HCT116 (cell line): ENCODE results near the gene TLX3. TPM values are rescaled to one million over a fixed set of nuclear protein-coding genes. Genes with fewer than 3 reads are reported as not detected.
"Not testable (repeated sequence)": the region's sequence is repeated elsewhere in the genome, so short reads cannot be mapped to it uniquely, and the experiment has no call there.

ENCODE experiments used
- ATAC-seq: fragments of 200-7000 bp; cut with Tn5 transposase; 2 replicates; pipeline ENCODE4 v1.9.1; 2020; ENCODE audit warnings: mild to moderate bottlenecking, moderate library complexity
- BruUV-seq: library from RNA; stranded (reverse); fragments of 400-500 nt; replicated peaks from 2 replicates; lab custom pipeline; 2021; lab: Mats Ljungman, UMichigan
- CTCF ChIA-PET: fragments of 300-600 bp; sonication (Branson Sonifier 250); formaldehyde crosslinking; loops from one replicate; lab custom pipeline; 2021; ENCODE audit warnings: antibody characterized with exemption; lab: Charles Lee
- POLR2A ChIA-PET: fragments of 300-600, 350-600 bp; sonication (Branson Sonifier 250); formaldehyde crosslinking; loops from one replicate; lab custom pipeline; 2021; ENCODE audit warnings: antibody characterized with exemption; lab: Charles Lee
- RAD21 ChIA-PET, 2 experiments: fragments of 300-600 bp; sonication (Branson Sonifier 250); formaldehyde crosslinking; loops; one replicate each; lab custom pipeline; 2023; ENCODE audit warnings: low total read pairs in 2 of 2; ENCODE audit not compliant: uncharacterized antibody in 2 of 2, unreplicated experiment in 2 of 2, low non-redundant PET in 1 of 2; lab: Charles Lee
- DNase-seq: peaks from one replicate; pipeline ENCODE4 v3.0.0-alpha.2; 2010; ENCODE audit warnings: low read depth, low spot score
- H2AFZ ChIP-seq: fragments of 200-600 bp; shearing (Covaris generic), sonication (generic); 2 replicates; pipeline ENCODE4 v1.6.1; 2017; ENCODE audit warnings: low read depth, mixed run types, mixed read lengths, antibody characterized with exemption, low read length; ENCODE audit not compliant: poor library complexity, severe bottlenecking
- H3K27ac ChIP-seq: 2 replicates; pipeline ENCODE4 v1.5.1; 2012; ENCODE audit warnings: low read depth, low read length
- H3K27me3 ChIP-seq: fragments of 200-600 bp; sonication (generic); 2 replicates; pipeline ENCODE4 v1.6.1; 2016; ENCODE audit warnings: mixed run types, low read length, mixed read lengths; ENCODE audit not compliant: insufficient read depth
- H3K36me3 ChIP-seq, 2 experiments: fragments of 200-500 bp in 1 of 2; fragments of 200-600 bp in 1 of 2; sonication (Bioruptor generic) in 1 of 2; sonication (generic) in 1 of 2; 2 replicates each; pipeline versions ENCODE4 v1.5.1 to v1.6.1; 2014 to 2016; ENCODE audit warnings: low read length in 2 of 2, inconsistent platforms in 1 of 2, mixed read lengths in 1 of 2, mixed run types in 1 of 2; ENCODE audit not compliant: insufficient read depth in 2 of 2, control insufficient read depth in 1 of 2
- H3K4me1 ChIP-seq, 2 experiments: fragments of 200-600 bp in 1 of 2; sonication (generic) in 1 of 2; 2 replicates each; pipeline versions ENCODE4 v1.5.1 to v1.6.1; 2012 to 2017; ENCODE audit warnings: low read length in 2 of 2, inconsistent platforms in 1 of 2, mild to moderate bottlenecking in 1 of 2, mixed read lengths in 1 of 2, mixed run types in 1 of 2, moderate library complexity in 1 of 2; ENCODE audit not compliant: insufficient read depth in 2 of 2, control insufficient read depth in 1 of 2
- H3K4me2 ChIP-seq: fragments of 200-600 bp; sonication (generic); 2 replicates; pipeline ENCODE4 v1.6.1; 2017; ENCODE audit warnings: mixed run types, low read length, mixed read lengths
- H3K4me3 ChIP-seq, 2 experiments: fragments of 200-600 bp in 1 of 2; sonication (generic) in 1 of 2; replicated peaks in 1 of 2; 2 replicates each; pipeline ENCODE4 v1.5.1; 2011 to 2016; ENCODE audit warnings: low read length in 2 of 2, control low read depth in 1 of 2, low read depth in 1 of 2, mild to moderate bottlenecking in 1 of 2, mixed read lengths in 1 of 2, mixed run types in 1 of 2
- H3K79me2 ChIP-seq: fragments of 200-600 bp; sonication (generic); 2 replicates; pipeline ENCODE4 v1.6.1; 2017; ENCODE audit warnings: mild to moderate bottlenecking, mixed run types, low read length, moderate library complexity, mixed read lengths; ENCODE audit not compliant: insufficient read depth
- H3K9ac ChIP-seq: fragments of 200-600 bp; sonication (generic); 2 replicates; pipeline ENCODE4 v1.6.1; 2016; ENCODE audit warnings: low read length, mixed read lengths
- H3K9me2 ChIP-seq: fragments of 200-600 bp; sonication (generic), shearing (Covaris generic); 2 replicates; pipeline ENCODE4 v1.6.1; 2017; ENCODE audit warnings: mixed run types, mild to moderate bottlenecking, moderate library complexity; ENCODE audit not compliant: insufficient read depth
- H3K9me3 ChIP-seq, 2 experiments: fragments of 200-500 bp in 1 of 2; fragments of 200-600 bp in 1 of 2; sonication (Bioruptor generic) in 1 of 2; sonication (generic) in 1 of 2; 2 replicates each; pipeline ENCODE4 v1.6.1; 2014 to 2017; ENCODE audit warnings: low read length in 2 of 2, mixed read lengths in 2 of 2, inconsistent platforms in 1 of 2, low read depth in 1 of 2, mild to moderate bottlenecking in 1 of 2, mixed run types in 1 of 2, moderate library complexity in 1 of 2; ENCODE audit not compliant: control insufficient read depth in 1 of 2, insufficient read depth in 1 of 2
- H4K20me1 ChIP-seq: fragments of 200-600 bp; sonication (generic), shearing (Covaris generic); 2 replicates; pipeline ENCODE4 v1.6.1; 2017; ENCODE audit warnings: mixed run types, mild to moderate bottlenecking, moderate library complexity; ENCODE audit not compliant: insufficient read depth
- POLR2AphosphoS5 ChIP-seq: IDR thresholded peaks from 2 replicates; pipeline ENCODE4 v1.6.1; 2011; ENCODE audit warnings: mild to moderate bottlenecking, low read depth, low read length, moderate library complexity
- SP1 ChIP-seq: IDR thresholded peaks from 2 replicates; pipeline ENCODE4 v1.6.1; 2012; ENCODE audit warnings: low read depth
- ZFX ChIP-seq: fragments of 450-650 bp; IDR thresholded peaks from 2 replicates; pipeline ENCODE4 v1.6.1; 2017
- intact Hi-C: fragments of 100-400 bp; cut with micrococcal nuclease; formaldehyde crosslinking; loops from 2 replicates; pipeline ENCODE4 v1.10.0; 2022
- total RNA-seq: library from RNA; stranded (reverse); gene quantifications from one replicate; pipeline ENCODE4 v1.2.1, GENCODE V29; 2021; ENCODE audit not compliant: unreplicated experiment
- TF ChIP-seq, protein P1 (sequence below): IDR thresholded peaks from 2 replicates; pipeline ENCODE4 v1.6.1; 2011; ENCODE audit warnings: mild to moderate bottlenecking, low read length, moderate library complexity; ENCODE audit not compliant: insufficient replicate concordance; ENCODE audit errors: extremely low read depth
- TF ChIP-seq, protein P2 (sequence below): IDR thresholded peaks from 2 replicates; pipeline ENCODE4 v1.6.1; 2012
- TF ChIP-seq, protein P3 (sequence below): IDR thresholded peaks from 2 replicates; pipeline ENCODE4 v1.6.1; 2012

Gene TLX3
- total RNA-seq, 1 experiment from 2014 or later: 4.6 TPM

- POLR2A ChIA-PET: no interaction called here
- no peak overlapping the region for H2AFZ ChIP-seq
- DNase-seq (no peak), ATAC-seq (no peak)
- RAD21 ChIA-PET: no interaction called here
- no peaks in the 10 kb centered on the region for H4K20me1 ChIP-seq
- CTCF ChIA-PET: no interaction called here
- no peaks in the 10 kb centered on the region for H3K9me3 ChIP-seq
- H3K27me3 ChIP-seq: no peaks in the 10 kb centered on the region
- H3K27ac ChIP-seq: no peak overlapping the region
- no peak overlapping the region for H3K4me2 ChIP-seq
- intact Hi-C loops: no loop called here
- H3K36me3 ChIP-seq: no peaks in the 10 kb centered on the region; a peak in 1 of 4 replicates
- no peaks in the 10 kb centered on the region for H3K9me2 ChIP-seq
- TF ChIP-seq, protein P1, sequence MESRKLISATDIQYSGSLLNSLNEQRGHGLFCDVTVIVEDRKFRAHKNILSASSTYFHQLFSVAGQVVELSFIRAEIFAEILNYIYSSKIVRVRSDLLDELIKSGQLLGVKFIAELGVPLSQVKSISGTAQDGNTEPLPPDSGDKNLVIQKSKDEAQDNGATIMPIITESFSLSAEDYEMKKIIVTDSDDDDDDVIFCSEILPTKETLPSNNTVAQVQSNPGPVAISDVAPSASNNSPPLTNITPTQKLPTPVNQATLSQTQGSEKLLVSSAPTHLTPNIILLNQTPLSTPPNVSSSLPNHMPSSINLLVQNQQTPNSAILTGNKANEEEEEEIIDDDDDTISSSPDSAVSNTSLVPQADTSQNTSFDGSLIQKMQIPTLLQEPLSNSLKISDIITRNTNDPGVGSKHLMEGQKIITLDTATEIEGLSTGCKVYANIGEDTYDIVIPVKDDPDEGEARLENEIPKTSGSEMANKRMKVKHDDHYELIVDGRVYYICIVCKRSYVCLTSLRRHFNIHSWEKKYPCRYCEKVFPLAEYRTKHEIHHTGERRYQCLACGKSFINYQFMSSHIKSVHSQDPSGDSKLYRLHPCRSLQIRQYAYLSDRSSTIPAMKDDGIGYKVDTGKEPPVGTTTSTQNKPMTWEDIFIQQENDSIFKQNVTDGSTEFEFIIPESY: no peak
- TF ChIP-seq, protein P2, sequence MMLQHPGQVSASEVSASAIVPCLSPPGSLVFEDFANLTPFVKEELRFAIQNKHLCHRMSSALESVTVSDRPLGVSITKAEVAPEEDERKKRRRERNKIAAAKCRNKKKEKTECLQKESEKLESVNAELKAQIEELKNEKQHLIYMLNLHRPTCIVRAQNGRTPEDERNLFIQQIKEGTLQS: no peak
- TF ChIP-seq, protein P3, sequence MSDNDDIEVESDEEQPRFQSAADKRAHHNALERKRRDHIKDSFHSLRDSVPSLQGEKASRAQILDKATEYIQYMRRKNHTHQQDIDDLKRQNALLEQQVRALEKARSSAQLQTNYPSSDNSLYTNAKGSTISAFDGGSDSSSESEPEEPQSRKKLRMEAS: no peak
- TF ChIP-seq SP1 (no peak), ZFX (no peak), POLR2AphosphoS5 (no peak)
- H3K4me1 ChIP-seq: no peaks in the 10 kb centered on the region
- BruUV-seq: no TSS peak
- H3K4me3 ChIP-seq: no peak overlapping the region
- no peak overlapping the region for H3K9ac ChIP-seq
- H3K79me2 ChIP-seq: no peaks in the 10 kb centered on the region
These were observed 48.8 kb downstream of the TLX3 start for GRCh38 chr5:171357843-171358242.

DNA sequence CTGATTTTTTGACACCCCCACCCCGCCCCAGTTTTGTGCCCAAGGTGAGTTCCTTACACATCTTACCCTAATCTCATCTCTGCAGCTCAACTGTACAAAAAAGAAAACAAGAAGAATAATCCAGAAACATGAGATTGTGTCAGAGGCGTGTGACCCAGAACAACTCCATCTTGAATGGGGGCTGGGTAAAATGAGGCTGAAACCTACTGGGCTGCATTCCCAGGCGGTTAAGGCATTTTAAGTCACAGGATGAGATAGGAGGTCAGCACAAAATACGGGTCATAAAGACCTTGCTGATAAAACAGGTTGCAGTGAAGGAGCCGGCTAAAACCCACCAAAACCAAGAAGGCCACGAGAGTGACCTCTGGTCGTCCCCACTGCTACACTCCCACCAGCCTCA, 52.1 kb downstream of the TLX3 start:
- intact Hi-C loops, H3K4me2 ChIP-seq, H3K79me2 ChIP-seq, H3K27me3 ChIP-seq, H3K27ac ChIP-seq, CTCF ChIA-PET, RAD21 ChIA-PET, H4K20me1 ChIP-seq, H3K4me1 ChIP-seq, H3K36me3 ChIP-seq, BruUV-seq, H2AFZ ChIP-seq, H3K9ac ChIP-seq, ATAC-seq, DNase-seq, H3K9me3 ChIP-seq, H3K4me3 ChIP-seq, POLR2A ChIA-PET, H3K9me2 ChIP-seq: not testable (repeated sequence)

Other genes with a start within 250 kb of the TLX3 start
- gene NPM1, start 78.6 kb downstream of the TLX3 start, total RNA-seq: 2,693 TPM
- gene FGF18, start 110.4 kb downstream of the TLX3 start, total RNA-seq: 0.96 TPM